Epidermal melanocyte (primary cell): ENCODE results near the gene RAB8A.
A peak's percentile ranks its signal among the peaks of the same experiment; 100 is the strongest.
"Not testable (repeated sequence)": the region's sequence is repeated elsewhere in the genome, so short reads cannot be mapped to it uniquely, and the experiment has no call there.

ENCODE experiments used
- DNase-seq: peaks from one replicate; pipeline ENCODE4 v3.0.0; 2011; ENCODE audit warnings: low spot score; ENCODE audit not compliant: insufficient read length

The RAB8A gene

GRCh38 chr19:16078759-16079707, 32.7 kb upstream of the RAB8A start:
- DNase-seq: peak; percentile 79

DNA sequence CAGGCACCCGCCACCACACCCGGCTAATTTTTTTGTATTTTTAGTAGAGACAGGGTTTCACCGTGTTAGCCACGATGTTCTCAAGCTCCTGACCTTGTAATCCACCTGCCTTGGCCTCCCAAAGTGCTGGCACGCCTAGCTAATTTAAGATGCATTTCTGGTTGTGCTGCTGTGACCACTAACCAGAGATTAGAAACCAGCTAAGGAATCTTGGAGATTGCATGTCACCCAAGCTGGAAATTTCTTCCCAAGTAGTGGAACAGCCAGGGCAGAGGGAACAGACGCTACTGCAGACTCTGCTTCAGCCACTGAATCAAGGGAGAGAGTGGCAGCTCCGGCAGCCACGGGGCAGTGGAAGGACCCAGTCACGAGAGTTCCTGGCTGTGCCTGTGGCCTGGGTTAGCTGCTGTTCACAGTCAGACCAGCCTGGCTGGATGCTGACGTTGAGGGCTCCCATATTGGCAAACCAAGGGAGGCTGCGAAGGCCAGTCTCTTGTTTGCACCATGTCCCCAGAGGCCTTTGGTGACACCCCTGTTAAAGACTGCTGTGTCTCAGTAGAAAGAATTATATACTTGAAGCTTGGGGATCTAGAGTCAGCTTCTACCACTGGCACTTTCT, 27.5 kb upstream of the RAB8A start:
- DNase-seq: no peak

GRCh38 chr19:16085115-16085514, 26.6 kb upstream of the RAB8A start:
- no peak for DNase-seq

DNA sequence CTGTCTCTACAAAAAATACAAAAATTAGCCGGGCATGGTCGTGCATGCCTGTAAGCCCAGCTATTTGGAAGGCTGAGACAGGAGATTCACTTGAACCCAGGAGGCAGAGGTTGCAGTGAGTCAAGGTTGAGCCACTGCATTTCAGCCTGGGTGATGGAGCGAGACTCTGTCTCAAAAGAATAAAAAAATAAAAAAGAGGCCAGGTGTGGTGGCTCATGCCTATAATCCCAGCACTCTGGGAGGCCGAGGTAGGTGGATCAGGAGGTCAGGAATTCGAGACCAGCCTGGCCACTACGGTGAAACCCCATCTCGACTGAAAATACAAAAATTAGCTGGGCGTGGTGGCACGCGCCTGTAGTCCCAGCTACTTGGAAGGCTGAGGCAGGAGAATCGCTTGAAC, 24.3 kb upstream of the RAB8A start:
- not testable (repeated sequence) for DNase-seq

DNA sequence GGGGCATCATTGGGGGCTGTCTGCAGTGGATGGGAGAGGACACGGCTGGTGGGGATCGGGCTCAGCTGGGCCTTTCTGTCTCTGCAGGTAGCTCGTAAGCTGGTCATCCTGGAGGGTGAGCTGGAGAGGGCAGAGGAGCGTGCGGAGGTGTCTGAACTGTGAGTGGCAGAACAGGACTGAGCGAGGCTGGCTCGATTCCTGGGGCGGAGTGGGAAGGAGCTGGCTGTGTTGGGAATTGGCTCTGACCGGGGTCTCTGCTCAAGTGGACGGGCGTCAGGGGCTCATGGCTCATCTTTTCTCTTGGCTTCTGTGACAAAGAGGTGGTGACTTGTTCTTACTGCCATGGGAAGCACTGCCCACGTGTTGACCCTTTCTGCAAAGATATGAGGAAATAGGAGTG, 23.7 kb upstream of the RAB8A start:
- no peak for DNase-seq

- no peak for DNase-seq
Observed at GRCh38 chr19:16088351-16089009, 23.2 kb upstream of the RAB8A start.

DNA sequence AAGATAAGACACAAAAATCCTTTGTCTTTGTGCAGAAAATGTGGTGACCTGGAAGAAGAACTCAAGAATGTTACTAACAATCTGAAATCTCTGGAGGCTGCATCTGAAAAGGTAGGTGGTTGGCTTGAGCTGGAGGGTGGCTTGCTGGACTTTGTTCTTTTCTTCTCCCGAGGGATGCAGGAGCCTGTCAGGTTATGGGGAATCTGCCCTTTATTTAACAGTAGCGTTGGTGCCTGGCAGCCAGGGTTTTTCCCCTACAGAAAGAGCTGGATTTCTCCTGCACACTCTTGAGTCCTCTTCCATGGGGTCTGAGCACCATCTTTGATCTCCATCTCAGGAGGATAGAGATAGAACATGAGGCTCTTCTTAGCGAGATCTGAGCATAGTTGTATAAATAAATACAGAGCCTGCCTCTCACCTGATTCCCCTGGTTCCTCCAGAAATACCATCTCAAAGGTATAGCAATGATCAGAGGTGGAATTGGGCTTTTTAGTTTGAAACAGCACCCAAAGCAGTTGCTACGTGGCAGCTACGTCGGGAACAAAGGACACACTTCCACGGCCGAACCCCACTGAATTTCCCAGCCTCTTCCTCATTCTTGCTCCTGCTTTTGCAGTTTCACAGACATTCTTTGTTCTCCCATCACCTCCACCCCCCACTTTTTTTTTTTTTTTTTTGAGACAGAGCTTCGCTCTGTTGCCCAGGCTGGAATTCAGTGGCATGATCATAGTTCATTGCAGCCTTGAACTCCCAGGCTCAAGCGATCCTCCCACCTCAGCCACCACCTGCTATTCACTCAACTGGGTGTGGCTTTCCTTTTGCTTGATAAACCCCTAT, 22.5 kb upstream of the RAB8A start:
- DNase-seq: no peak

DNA sequence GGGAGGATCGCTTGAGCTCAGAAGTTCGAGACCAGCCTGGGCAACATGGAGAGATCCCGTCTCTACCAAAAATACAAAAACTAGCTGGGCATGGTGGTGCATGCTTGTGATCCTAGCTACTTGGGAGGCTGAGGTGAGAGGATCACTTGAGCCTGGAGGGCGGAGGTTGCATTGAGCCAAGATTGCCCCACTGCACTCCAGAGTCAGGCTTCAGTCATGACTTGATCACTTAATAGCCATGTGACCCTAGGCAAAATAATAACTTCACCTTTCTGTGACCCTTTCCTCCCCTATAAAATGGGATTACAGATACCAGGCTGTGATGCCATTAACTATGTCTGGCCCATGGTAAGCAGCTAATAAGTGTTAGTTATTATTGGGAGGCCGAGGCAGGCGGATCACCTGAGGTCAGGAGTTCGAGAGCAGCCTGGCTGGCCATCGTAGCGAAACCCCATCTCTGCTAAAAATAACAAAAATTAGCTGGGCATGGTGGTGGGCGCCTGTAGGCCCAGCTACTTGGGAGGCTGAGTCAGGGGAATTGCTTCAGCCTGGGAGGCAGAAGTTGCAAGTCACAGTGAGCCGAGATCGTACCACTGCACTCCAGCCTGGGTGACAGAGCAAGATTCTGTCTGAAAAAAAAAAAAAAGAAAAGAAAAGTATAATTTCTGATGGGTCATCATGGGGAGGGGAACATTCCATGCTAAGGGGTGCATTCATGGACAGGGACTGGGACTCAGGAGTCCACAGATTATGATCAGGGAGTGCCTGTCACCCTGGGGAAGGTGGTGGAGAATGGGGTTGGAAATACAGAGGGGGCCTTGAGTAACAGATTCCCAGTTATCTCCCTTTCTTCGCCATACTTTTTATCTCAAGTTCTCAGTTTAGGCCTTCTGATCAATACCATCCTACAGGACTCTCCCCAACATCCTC, 19.9 kb upstream of the RAB8A start:
- DNase-seq: no peak

- DNase-seq: no peak
Observed at GRCh38 chr19:16094360-16095070, 17.2 kb upstream of the RAB8A start.

DNA sequence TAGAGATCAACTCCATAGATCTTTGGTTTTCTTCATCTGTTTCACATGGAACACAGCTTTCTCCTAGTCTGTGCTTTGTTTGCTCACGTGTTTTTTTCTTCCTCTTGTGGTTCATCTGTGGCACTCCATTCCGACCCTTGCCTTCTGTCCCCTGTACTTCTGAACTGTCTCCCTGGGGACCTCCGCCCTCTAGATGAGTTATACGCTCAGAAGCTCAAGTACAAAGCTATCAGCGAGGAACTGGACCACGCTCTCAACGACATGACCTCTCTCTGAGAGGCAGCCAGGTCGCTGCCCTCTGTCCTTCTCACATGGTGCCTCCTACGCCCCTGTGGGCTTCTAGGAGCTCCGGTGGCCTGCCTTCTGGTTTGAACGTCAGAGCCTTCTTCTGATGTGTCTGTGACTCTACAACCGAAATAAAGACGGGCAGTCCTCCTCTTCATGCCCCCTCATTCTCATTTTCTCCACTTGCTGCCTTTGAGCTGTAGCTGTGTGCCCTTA, 16.6 kb upstream of the RAB8A start:
- DNase-seq: no peak

- no peak for DNase-seq
Observed at GRCh38 chr19:16096280-16096855, 15.3 kb upstream of the RAB8A start.

GRCh38 chr19:16098416-16098768, 13.3 kb upstream of the RAB8A start:
- no peak for DNase-seq

- no peak for DNase-seq
Observed at GRCh38 chr19:16098821-16099220, 12.9 kb upstream of the RAB8A start.

GRCh38 chr19:16099314-16099965, 12.2 kb upstream of the RAB8A start:
- DNase-seq: not testable (repeated sequence)

GRCh38 chr19:16100524-16100923, 11.2 kb upstream of the RAB8A start:
- no peak for DNase-seq

- no peak for DNase-seq
Observed at GRCh38 chr19:16104722-16105121, 7.0 kb upstream of the RAB8A start.

DNA sequence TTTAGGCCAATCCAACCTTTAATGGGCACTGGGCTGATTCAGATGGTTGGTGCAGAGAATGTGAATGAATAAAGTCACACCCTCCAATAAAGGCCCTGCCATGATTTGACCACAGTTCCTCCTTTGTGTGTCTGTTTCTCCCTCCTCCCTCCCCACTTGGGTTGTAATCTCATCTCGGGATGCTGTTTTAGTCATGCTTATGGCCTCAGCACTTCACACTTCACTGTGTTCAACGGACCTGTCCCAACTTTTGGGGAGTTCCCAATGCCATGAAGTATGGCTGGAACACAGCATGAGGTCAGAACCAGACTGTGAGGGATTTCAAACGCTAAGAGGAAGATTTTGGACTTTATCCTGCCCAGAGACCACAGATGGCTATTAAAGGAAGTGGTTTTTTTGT, 5.6 kb upstream of the RAB8A start:
- peak; percentile 67 for DNase-seq

DNA sequence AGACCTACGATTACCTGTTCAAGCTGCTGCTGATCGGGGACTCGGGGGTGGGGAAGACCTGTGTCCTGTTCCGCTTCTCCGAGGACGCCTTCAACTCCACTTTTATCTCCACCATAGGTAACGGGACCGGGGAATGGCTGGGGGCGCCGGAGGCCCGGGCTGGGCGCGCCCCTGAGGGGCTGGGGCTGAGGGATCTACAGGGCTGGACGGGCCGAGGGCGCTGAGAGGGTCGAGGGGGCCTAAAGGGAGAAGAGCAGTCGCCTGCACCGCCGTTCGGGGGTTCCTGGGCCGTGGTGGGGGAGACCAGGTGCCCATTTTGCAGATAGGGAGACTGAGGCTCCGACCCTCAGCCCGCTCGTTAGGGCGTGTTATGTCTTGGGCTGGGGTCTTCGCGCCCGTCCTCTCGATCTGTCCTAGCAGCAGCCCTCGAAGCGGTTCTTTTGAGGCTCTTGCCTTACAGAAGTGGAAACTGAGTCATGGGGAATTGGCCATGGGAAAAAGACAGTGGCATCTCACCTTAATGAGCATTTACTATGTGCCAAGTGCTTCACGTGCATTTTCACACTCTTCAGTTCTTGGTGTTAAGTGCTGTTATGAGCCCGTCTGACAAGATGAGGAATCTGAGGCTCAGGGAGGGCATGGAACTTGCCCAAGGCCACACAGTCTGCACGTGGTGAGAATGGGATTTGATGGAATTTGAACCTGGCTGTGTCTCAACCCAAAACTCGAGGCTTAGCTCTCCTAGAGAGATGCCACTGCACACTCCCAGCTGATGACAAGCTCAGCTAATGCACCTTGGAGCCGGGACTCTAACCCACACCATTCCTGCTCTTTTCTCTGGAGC, 442 bp downstream of the RAB8A start:
- DNase-seq: no peak
